Measurements from ENCODE around the gene DLGAP3. TPM values are rescaled to one million over a fixed set of nuclear protein-coding genes. Genes with fewer than 3 reads are reported as not detected.

DLGAP3 gene
- total and polyA plus RNA-seq, 2 experiments from 2014 or later, result 0.42 to 0.48 TPM

- Histone ChIP-seq H3K4me1 (ENCODE audit: low read depth) (peaks cover 24% of the 10 kb centered on the region), H3K36me3 (no peaks in the 10 kb centered on the region), H3K27ac (no peak overlapping the region), H3K9me3 (ENCODE audit: low read depth) (no peaks in the 10 kb centered on the region), H3K4me3 (no peak overlapping the region), H3K27me3 (no peaks in the 10 kb centered on the region)
- DNase-seq (ENCODE audit: low read depth in 1 of 2, low spot score in 1 of 2), result no peak
- no peak for TF ChIP-seq CTCF (IDR thresholded peaks at IDR 0.05; ENCODE audit: low read depth, low read length)
Measured at GRCh38 chr1:34845131-34845901, 84.1 kb downstream of the DLGAP3 start.

- no peak overlapping the region for H3K4me3 ChIP-seq
- peak overlapping the region; percentile 67 for H3K27ac ChIP-seq
Measured at GRCh38 chr1:34844252-34844634, 85.2 kb downstream of the DLGAP3 start.

GRCh38 chr1:34843392-34844251 is 85.8 kb downstream of the DLGAP3 start:
- no peaks in the 10 kb centered on the region for H3K27me3 ChIP-seq
- H3K9me3 ChIP-seq (ENCODE audit: low read depth), result no peaks in the 10 kb centered on the region
- no peak for DNase-seq (ENCODE audit: low read depth in 1 of 2, low spot score in 1 of 2)
- peak overlapping the region; percentile 67 for H3K27ac ChIP-seq
- H3K4me3 ChIP-seq, result no peak overlapping the region
- no peak for TF ChIP-seq CTCF (IDR thresholded peaks at IDR 0.05; ENCODE audit: low read depth, low read length)
- peaks cover 24% of the 10 kb centered on the region for H3K4me1 ChIP-seq (ENCODE audit: low read depth)
- no peaks in the 10 kb centered on the region for H3K36me3 ChIP-seq

More at GRCh38 chr1:34844252-34844634, 85.2 kb downstream of the DLGAP3 start:
- Histone ChIP-seq H3K4me1 (ENCODE audit: low read depth) (peaks cover 24% of the 10 kb centered on the region), H3K9me3 (ENCODE audit: low read depth) (no peaks in the 10 kb centered on the region), H3K27me3 (no peaks in the 10 kb centered on the region), H3K36me3 (no peaks in the 10 kb centered on the region)
- DNase-seq (ENCODE audit: low read depth in 1 of 2, low spot score in 1 of 2), result no peak
- TF ChIP-seq CTCF (IDR thresholded peaks at IDR 0.05; ENCODE audit: low read depth, low read length), result no peak

GRCh38 chr1:34842952-34843371 is 86.5 kb downstream of the DLGAP3 start:
- H3K4me1 ChIP-seq (ENCODE audit: low read depth), result peaks cover 24% of the 10 kb centered on the region
- peak overlapping the region; percentile 67 for H3K27ac ChIP-seq

GRCh38 chr1:34842073-34842472 is 87.4 kb downstream of the DLGAP3 start:
- H3K4me1 ChIP-seq (ENCODE audit: low read depth), result peaks cover 24% of the 10 kb centered on the region

More at GRCh38 chr1:34842952-34843371, 86.5 kb downstream of the DLGAP3 start:
- no peaks in the 10 kb centered on the region for H3K9me3 ChIP-seq (ENCODE audit: low read depth)
- no peaks in the 10 kb centered on the region for H3K36me3 ChIP-seq
- DNase-seq (ENCODE audit: low read depth in 1 of 2, low spot score in 1 of 2), result no peak
- TF ChIP-seq CTCF (IDR thresholded peaks at IDR 0.05; ENCODE audit: low read depth, low read length), result no peak
- H3K27me3 ChIP-seq, result no peaks in the 10 kb centered on the region
- H3K4me3 ChIP-seq, result no peak overlapping the region

More at GRCh38 chr1:34842073-34842472, 87.4 kb downstream of the DLGAP3 start:
- Histone ChIP-seq H3K36me3 (no peaks in the 10 kb centered on the region), H3K9me3 (ENCODE audit: low read depth) (no peaks in the 10 kb centered on the region), H3K27me3 (no peaks in the 10 kb centered on the region), H3K4me3 (no peak overlapping the region), H3K27ac (no peak overlapping the region)
- no peak for TF ChIP-seq CTCF (IDR thresholded peaks at IDR 0.05; ENCODE audit: low read depth, low read length)
- DNase-seq (ENCODE audit: low read depth in 1 of 2, low spot score in 1 of 2), result no peak

Data from cardiac muscle cell (in vitro differentiated cells and primary cell).